ENCODE results near the gene TDRKH. TPM values are rescaled to one million over a fixed set of nuclear protein-coding genes. Genes with fewer than 3 reads are reported as not detected.

The TDRKH gene
- total and polyA plus RNA-seq, 2 of the 13 experiments (the other 11 are each of a cell fraction or from before 2014, with no cell fraction given) = 3.9 to 5.4 TPM

- TF ChIP-seq THAP9 (CRISPR knock-in tag; IDR thresholded peaks at IDR 0.05; ENCODE audit: borderline replicate concordance) (no peak), ZNF879 (CRISPR knock-in tag; IDR thresholded peaks at IDR 0.05) (no peak), ZNF644 (CRISPR knock-in tag; IDR thresholded peaks at IDR 0.05; ENCODE audit: low read depth) (no peak), GTF2F1 (IDR thresholded peaks at IDR 0.05; ENCODE audit: low read length) (no peak), SP5 (CRISPR knock-in tag; IDR thresholded peaks at IDR 0.05; ENCODE audit: borderline replicate concordance, low read depth) (no peak)
Measured at GRCh38 chr1:151799179-151800022, 9.1 kb upstream of the TDRKH start (continued).

DNA sequence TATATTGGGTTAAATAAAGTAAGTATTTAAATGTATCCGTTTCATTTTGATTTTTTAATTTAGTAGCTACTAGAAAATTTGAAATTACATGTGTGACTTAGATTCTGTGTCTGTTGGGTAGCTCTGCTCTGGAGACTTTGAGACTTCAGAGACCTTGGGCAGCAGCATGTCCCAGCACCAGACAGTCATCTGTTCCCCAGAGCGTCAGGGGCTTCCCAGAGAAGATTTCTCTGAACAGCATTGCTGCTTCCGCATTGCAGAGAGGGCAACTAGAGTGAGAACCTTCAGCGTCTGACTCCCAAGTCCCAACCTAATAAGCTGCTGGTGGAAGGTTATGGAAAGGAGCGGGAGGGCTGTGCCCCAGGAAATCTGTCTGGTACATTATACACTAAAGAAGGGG is 8.3 kb upstream of the TDRKH start:
- Histone ChIP-seq H3K9ac (ENCODE audit: insufficient read depth, low read depth, low read length) (no peak overlapping the region), H3K79me2 (ENCODE audit: insufficient read depth, low read length) (no peaks in the 10 kb centered on the region), H3K4me3 (replicated peaks in 1 of 3; ENCODE audit: insufficient read depth in 1 of 3, low read depth in 2 of 3, low read length in 3 of 3) (no peak overlapping the region), H3K9me3 (ENCODE audit: low read length) (no peaks in the 10 kb centered on the region), H3K36me3 (replicated peaks in 1 of 2; ENCODE audit: control insufficient read depth in 1 of 2, insufficient read depth in 2 of 2, low read length in 2 of 2) (no peaks in the 10 kb centered on the region; a peak in 1 of 5 replicates), H3K4me2 (ENCODE audit: low read depth, low read length) (no peak overlapping the region), H4K20me1 (ENCODE audit: insufficient read depth, low read length) (no peaks in the 10 kb centered on the region), H2AFZ (ENCODE audit: low read length) (no peak overlapping the region), H3K27ac (ENCODE audit: extremely low read length, insufficient read depth, low read length) (no peak overlapping the region), H3K27me3 (ENCODE audit: control insufficient read depth in 1 of 2, insufficient read depth in 2 of 2, low read length in 2 of 2) (peaks cover 0 to 3% of the 10 kb centered on the region in 2 experiments; a peak in 2 of 5 replicates), H3K4me1 (ENCODE audit: insufficient read depth, low read length) (no peaks in the 10 kb centered on the region)
- intact Hi-C loops (cut with micrococcal nuclease; ENCODE audit: unreplicated experiment) (no loop called here), in situ Hi-C loops (cut with HindIII; ENCODE audit: extremely low pct_ligation_motif_present, low pct_unique_long_range_greater_than_20kb) (no loop called here)
- CTCF ChIA-PET (ENCODE audit: low intra/inter-chr PET ratio, low total read pairs) = no interaction called here
- ATAC-seq (no peak), FAIRE-seq (no peak), DNase-seq (ENCODE audit: low spot score) (no peak)
- 85% methylated on average over 2 of the region's 5 CpGs for WGBS (ENCODE audit: low lambda C conversion rate)
- no TSS peak for BruUV-seq (replicated peaks)
- POLR2A ChIA-PET = no interaction called here
- no peak for TF ChIP-seq DR1 (CRISPR knock-in tag; IDR thresholded peaks at IDR 0.05)
- TF ChIP-seq ZNF382 (CRISPR knock-in tag; IDR thresholded peaks at IDR 0.05; ENCODE audit: borderline replicate concordance) = no peak
- no peak for TF ChIP-seq ZNF44 (CRISPR knock-in tag; IDR thresholded peaks at IDR 0.05)
- TF ChIP-seq, protein P1, sequence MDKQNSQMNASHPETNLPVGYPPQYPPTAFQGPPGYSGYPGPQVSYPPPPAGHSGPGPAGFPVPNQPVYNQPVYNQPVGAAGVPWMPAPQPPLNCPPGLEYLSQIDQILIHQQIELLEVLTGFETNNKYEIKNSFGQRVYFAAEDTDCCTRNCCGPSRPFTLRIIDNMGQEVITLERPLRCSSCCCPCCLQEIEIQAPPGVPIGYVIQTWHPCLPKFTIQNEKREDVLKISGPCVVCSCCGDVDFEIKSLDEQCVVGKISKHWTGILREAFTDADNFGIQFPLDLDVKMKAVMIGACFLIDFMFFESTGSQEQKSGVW (CRISPR knock-in tag; IDR thresholded peaks at IDR 0.05; ENCODE audit: borderline replicate concordance) = no peak
- no peak for TF ChIP-seq ZNF18 (CRISPR knock-in tag; IDR thresholded peaks at IDR 0.05; ENCODE audit: insufficient replicate concordance)
- TF ChIP-seq ELF3 (CRISPR knock-in tag; IDR thresholded peaks at IDR 0.05) = no peak
- TF ChIP-seq, protein P2, sequence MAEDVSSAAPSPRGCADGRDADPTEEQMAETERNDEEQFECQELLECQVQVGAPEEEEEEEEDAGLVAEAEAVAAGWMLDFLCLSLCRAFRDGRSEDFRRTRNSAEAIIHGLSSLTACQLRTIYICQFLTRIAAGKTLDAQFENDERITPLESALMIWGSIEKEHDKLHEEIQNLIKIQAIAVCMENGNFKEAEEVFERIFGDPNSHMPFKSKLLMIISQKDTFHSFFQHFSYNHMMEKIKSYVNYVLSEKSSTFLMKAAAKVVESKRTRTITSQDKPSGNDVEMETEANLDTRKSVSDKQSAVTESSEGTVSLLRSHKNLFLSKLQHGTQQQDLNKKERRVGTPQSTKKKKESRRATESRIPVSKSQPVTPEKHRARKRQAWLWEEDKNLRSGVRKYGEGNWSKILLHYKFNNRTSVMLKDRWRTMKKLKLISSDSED (CRISPR knock-in tag; IDR thresholded peaks at IDR 0.05) = no peak
